Small intestine (tissue), 16 donors: ENCODE results near the gene NRSN1. TPM values are rescaled to one million over a fixed set of nuclear protein-coding genes. Genes with fewer than 3 reads are reported as not detected.

Experiments used
- DNase-seq, 2 donors: peaks; one replicate each; pipeline versions ENCODE4 v3.0.0 to v3.0.0-alpha.2; 2013
- FAIRE-seq: peaks from 2 replicates; lab custom pipeline; 2012; peaks lifted over from hg19 to GRCh38; lab: Jason Lieb, UNC
- H3K27ac ChIP-seq, 3 donors: one replicate each; pipeline ENCODE4 v1.5.1; 2013; ENCODE audit warnings: low read length in 2 of 3, mild to moderate bottlenecking in 2 of 3, control low read depth in 1 of 3, inconsistent platforms in 1 of 3, low read depth in 1 of 3, moderate library complexity in 1 of 3
- H3K27me3 ChIP-seq, 3 donors: one replicate each; pipeline ENCODE4 v1.6.1; 2013; ENCODE audit warnings: low read length in 3 of 3, inconsistent platforms in 1 of 3; ENCODE audit not compliant: control insufficient read depth in 3 of 3, insufficient read depth in 3 of 3
- H3K36me3 ChIP-seq, 3 donors: one replicate each; pipeline ENCODE4 v1.6.1; 2013; ENCODE audit warnings: low read length in 3 of 3, inconsistent platforms in 1 of 3, low read depth in 1 of 3, mild to moderate bottlenecking in 1 of 3, moderate library complexity in 1 of 3; ENCODE audit not compliant: control insufficient read depth in 3 of 3, insufficient read depth in 2 of 3
- H3K4me1 ChIP-seq, 3 donors: one replicate each; pipeline ENCODE4 v1.6.1; 2013; ENCODE audit warnings: low read length in 2 of 3, inconsistent platforms in 1 of 3, low read depth in 1 of 3, mild to moderate bottlenecking in 1 of 3, moderate library complexity in 1 of 3; ENCODE audit not compliant: control insufficient read depth in 3 of 3, insufficient read depth in 2 of 3
- H3K4me3 ChIP-seq, 3 donors: one replicate each; pipeline ENCODE4 v1.5.1; 2013; ENCODE audit warnings: low read length in 3 of 3, control low read depth in 1 of 3, inconsistent platforms in 1 of 3, low read depth in 1 of 3, mild to moderate bottlenecking in 1 of 3, moderate library complexity in 1 of 3
- H3K9me3 ChIP-seq, 2 donors: one replicate each; pipeline ENCODE4 v1.6.1; 2013; ENCODE audit warnings: low read depth in 1 of 2, low read length in 1 of 2; ENCODE audit not compliant: control insufficient read depth in 2 of 2, insufficient read depth in 1 of 2
- WGBS, 3 donors: extraction: QIAGEN DNeasy Blood & Tissue Kit; methylation state at CpG; one replicate each; pipeline ENCODE4 v1.1.7; 2013; 5-methylcytosine and 5-hydroxymethylcytosine counted together
- long read RNA-seq, 10 donors: transcript quantifications; one replicate each; lab custom pipeline, GENCODE V29; 2026
- polyA plus RNA-seq, 4 donors: library from polyadenylated mRNA; stranded (reverse) in 3 of 4; unstranded in 1 of 4; fragments of 200-250 nt in 3 of 4; fragments of 120-200 nt in 1 of 4; gene quantifications; one replicate each; pipeline versions ENCODE4 v1.2.1 to v1.2.3, GENCODE V29; 2013
- donor health status: healthy with polysubstance abuse.
- donor health status: control.
- donor health status: control.
- donor health status: Bipolar disorder and iron deficiency.
- donor health status: healthy.

The NRSN1 gene, protein sequence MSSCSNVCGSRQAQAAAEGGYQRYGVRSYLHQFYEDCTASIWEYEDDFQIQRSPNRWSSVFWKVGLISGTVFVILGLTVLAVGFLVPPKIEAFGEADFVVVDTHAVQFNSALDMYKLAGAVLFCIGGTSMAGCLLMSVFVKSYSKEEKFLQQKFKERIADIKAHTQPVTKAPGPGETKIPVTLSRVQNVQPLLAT
- polyA plus RNA-seq = 1 to 10 TPM in 1 of 4 donors, under 1 TPM in 1, not detected in 2; 0.53 to 2.4 TPM
- long read RNA-seq, donor 1, partial matches to known transcripts = 0 of 2 reads
- long read RNA-seq, donor 1, other reads (novel, unspliced or antisense) = 0 of 2 reads
- long read RNA-seq, donor 2 = 0 reads
- long read RNA-seq, donor 3 = 0 reads
- long read RNA-seq, donor 4 = 0 reads
- long read RNA-seq, donor 5 = 0 reads
- long read RNA-seq, donor 6, partial matches to known transcripts = 0 of 2 reads
- long read RNA-seq, donor 6, other reads (novel, unspliced or antisense) = 0 of 2 reads
- long read RNA-seq, donor 7 = 0 reads
- long read RNA-seq, donor 8 = 0 reads
- long read RNA-seq, donor 9 = 0 reads
- long read RNA-seq, donor 10, transcript NRSN1-204 (4 exons, 2,354 nt) = major isoform, 6 of 7 reads
- long read RNA-seq, donor 10, partial matches to known transcripts = 0 of 7 reads
- long read RNA-seq, donor 10, other reads (novel, unspliced or antisense) = 0 of 7 reads

DNA sequence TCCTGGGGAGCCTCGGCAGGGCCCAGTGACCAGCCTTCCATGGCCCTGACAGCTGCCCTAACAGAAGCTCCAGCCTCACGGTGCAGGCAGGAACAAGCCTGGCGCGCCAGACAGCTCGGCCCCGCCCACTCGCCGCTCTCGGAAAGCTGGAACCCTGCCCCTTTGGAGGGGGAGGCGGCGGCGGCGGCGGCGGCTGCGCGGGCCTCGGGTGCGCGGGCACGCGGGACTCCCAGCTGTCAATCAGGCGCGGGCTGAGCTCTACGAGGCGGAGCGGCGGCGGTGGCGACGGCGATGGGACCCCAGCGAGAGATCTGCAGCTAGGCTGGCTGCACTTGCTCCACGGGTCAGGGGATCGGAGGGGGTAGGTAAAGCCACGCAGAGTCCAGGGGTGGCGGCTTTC, at the start of gene NRSN1:
Gene NRSN1 (plus strand): TSS at position 236 of the 400 bp plus-strand sequence. CDS start 8,113 bp downstream, outside the sequence.
- DNase-seq (peak in 1 of 2 donors; percentile 41), FAIRE-seq (no peak)
- Histone ChIP-seq H3K9me3 (no peaks in the 10 kb centered on the region), H3K27me3 (peaks cover 0 to 4% (median 3%) of the 10 kb centered on the region in 3 donors), H3K4me3 (peak within 1 kb of the TSS in 1 of 3 donors; percentile 20), H3K27ac (no peak within 1 kb of the TSS), H3K36me3 (no peaks in the 10 kb centered on the region), H3K4me1 (no peaks in the 10 kb centered on the region)
- WGBS, 3 donors = 4 to 13% (median 11%) methylated on average over 36 to 37 of the region's 37 CpGs

- FAIRE-seq (no peak), DNase-seq (no peak)
- Histone ChIP-seq H3K27me3 (no peaks in the 10 kb centered on the region), H3K4me3 (no peak overlapping the region), H3K4me1 (no peaks in the 10 kb centered on the region), H3K36me3 (no peaks in the 10 kb centered on the region), H3K9me3 (peaks cover 0 to 8% of the 10 kb centered on the region in 2 donors), H3K27ac (no peak overlapping the region)
- 73 to 83% (median 83%) methylated on average over 3 of the region's 3 CpGs for WGBS, 3 donors
Observed at GRCh38 chr6:24078200-24078599, 47.8 kb upstream of the NRSN1 start.

DNA sequence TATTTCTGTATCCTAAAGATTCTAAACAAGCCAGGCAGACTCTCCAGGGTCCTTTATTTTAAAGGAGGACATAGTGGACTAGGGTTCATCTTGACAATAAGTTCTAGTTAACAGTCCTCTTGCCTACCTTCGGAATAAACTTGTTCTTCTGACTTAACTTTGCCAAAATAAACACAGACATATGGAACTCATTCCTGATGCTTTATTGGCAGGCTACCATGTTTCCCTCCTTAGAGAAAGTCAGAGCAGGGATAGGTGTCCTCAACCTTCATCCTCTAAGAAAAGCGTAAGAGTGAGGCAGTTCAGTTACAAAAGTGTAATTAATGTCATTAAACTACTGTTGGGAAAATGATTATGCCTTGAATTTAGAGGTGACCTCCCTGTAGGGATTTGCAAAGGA, 46.9 kb upstream of the NRSN1 start:
- DNase-seq (no peak), FAIRE-seq (no peak)
- H3K27ac ChIP-seq = no peak overlapping the region
- no peaks in the 10 kb centered on the region for H3K27me3 ChIP-seq
- H3K36me3 ChIP-seq = no peaks in the 10 kb centered on the region
- H3K9me3 ChIP-seq = peaks cover 0 to 8% of the 10 kb centered on the region in 2 donors
- H3K4me3 ChIP-seq = no peak overlapping the region
- 77 to 82% (median 77%) methylated on average over 2 of the region's 2 CpGs for WGBS, 3 donors
- no peaks in the 10 kb centered on the region for H3K4me1 ChIP-seq

DNA sequence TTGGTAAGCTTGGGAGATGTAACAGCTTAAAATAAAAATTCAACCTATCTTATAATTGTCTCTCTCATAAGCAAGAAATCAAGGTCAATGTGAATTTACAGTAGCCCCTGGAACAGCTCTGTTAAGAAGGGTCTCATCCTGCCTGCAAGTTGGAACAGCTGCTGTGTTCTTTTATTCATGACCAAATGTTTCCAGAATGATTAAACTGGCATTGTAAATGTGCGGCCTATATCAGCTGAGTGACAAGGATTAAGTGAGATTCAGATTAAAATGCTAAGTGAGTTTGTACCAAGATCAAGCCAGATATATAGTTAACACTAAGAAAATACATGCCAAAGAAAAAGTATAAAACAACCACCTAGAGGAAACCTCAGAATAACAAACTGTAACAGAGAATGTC, 45.3 kb upstream of the NRSN1 start:
- Histone ChIP-seq H3K36me3 (no peaks in the 10 kb centered on the region), H3K9me3 (peaks cover 0 to 8% of the 10 kb centered on the region in 2 donors), H3K4me3 (no peak overlapping the region), H3K27me3 (no peaks in the 10 kb centered on the region), H3K27ac (no peak overlapping the region), H3K4me1 (no peaks in the 10 kb centered on the region)
- no peak for DNase-seq
- WGBS, 3 donors = 36 to 63% (median 57%) methylated on average over 1 of the region's 1 CpG
- no peak for FAIRE-seq

DNA sequence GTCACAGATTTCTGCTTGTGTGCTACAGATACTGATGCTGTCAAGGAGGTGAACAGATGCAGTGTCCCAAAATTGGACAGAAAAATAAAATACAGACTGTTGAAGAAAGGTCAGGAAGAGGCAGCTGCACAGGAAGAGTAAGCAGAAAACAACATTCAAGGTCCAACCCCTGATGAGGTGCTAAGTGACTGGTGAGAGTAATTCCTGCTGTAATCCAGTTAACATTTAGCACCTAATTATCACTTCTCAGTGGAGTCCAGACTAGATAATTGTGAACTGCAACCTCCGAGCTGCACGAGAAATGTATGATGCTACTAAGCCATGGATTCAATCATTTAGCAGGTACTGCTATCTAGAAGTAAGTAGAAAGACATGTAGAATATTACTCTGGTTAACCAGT, 36.3 kb upstream of the NRSN1 start:
- Histone ChIP-seq H3K9me3 (no peaks in the 10 kb centered on the region), H3K4me3 (no peak overlapping the region), H3K36me3 (no peaks in the 10 kb centered on the region), H3K27me3 (no peaks in the 10 kb centered on the region), H3K4me1 (no peaks in the 10 kb centered on the region), H3K27ac (no peak overlapping the region)
- FAIRE-seq (no peak), DNase-seq (no peak)
- WGBS, 3 donors = 25 to 36% (median 35%) methylated on average over 2 of the region's 2 CpGs

DNA sequence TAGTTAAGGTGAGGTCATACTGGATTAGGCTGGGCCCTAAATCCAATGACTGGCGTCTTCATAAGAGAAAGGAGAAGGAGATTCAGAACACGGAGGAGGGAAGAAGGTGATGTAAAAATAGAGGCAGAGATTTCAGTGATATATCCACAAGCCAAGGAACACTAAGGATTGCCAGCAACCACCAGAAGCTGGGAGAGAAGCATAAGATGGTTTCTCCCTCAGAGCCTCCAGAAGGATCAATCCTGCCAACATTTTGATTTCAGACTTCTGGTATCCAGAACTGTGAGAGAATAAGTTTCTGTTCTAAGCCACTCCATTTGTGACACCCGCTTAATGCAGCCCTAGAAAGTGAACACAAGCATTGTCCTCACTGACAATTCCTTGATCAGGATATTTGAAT, 33.6 kb upstream of the NRSN1 start:
- H3K9me3 ChIP-seq = no peaks in the 10 kb centered on the region
- no peak overlapping the region for H3K27ac ChIP-seq
- FAIRE-seq (no peak), DNase-seq (no peak)
- no peaks in the 10 kb centered on the region for H3K4me1 ChIP-seq
- 73 to 88% (median 84%) methylated on average over 3 of the region's 3 CpGs for WGBS, 3 donors
- no peaks in the 10 kb centered on the region for H3K27me3 ChIP-seq
- no peak overlapping the region for H3K4me3 ChIP-seq
- H3K36me3 ChIP-seq = no peaks in the 10 kb centered on the region

DNA sequence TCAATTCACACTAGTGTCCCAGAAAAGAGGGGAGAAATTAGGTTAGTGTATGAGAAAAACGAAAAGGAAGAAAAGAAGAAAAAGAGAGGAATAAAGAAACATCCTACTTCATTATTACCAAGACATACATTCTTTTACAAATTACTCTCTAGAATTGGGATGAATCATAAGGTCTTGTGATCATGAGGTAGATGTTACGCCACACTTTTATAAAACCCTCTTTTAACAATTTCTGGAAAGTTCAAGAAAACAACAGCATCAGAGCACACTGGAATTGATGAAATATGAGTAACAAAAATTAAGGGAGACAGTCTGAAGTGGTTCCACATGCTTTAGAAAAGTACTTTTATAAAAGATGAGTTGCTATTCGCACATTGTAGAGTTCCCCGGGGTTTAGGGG, 32.6 kb upstream of the NRSN1 start:
- FAIRE-seq (no peak), DNase-seq (no peak)
- Histone ChIP-seq H3K4me1 (no peaks in the 10 kb centered on the region), H3K9me3 (no peaks in the 10 kb centered on the region), H3K36me3 (no peaks in the 10 kb centered on the region), H3K27ac (no peak overlapping the region), H3K27me3 (no peaks in the 10 kb centered on the region), H3K4me3 (no peak overlapping the region)
- 70 to 81% (median 79%) methylated on average over 4 of the region's 4 CpGs for WGBS, 3 donors

- DNase-seq (no peak), FAIRE-seq (no peak)
- Histone ChIP-seq H3K27ac (no peak overlapping the region), H3K4me3 (no peak overlapping the region), H3K4me1 (no peaks in the 10 kb centered on the region), H3K36me3 (no peaks in the 10 kb centered on the region), H3K9me3 (no peaks in the 10 kb centered on the region), H3K27me3 (peaks cover 0 to 3% (median 0%) of the 10 kb centered on the region in 3 donors)
- WGBS, 3 donors = 42 to 67% (median 52%) methylated on average over 2 of the region's 2 CpGs
Observed at GRCh38 chr6:24099181-24099580, 26.8 kb upstream of the NRSN1 start.
